GM11168 (cell line): ENCODE results near the gene KRT80.

Experiments
- in situ Hi-C: fragments of 300-500 bp; cut with MboI; formaldehyde crosslinking; loops from one replicate; pipeline ENCODE4 v1.12.0; 2022; ENCODE audit warnings: low sequenced_read_pairs; ENCODE audit not compliant: unreplicated experiment

The KRT80 gene

GRCh38 chr12:52120951-52121823 lies 70.6 kb downstream of the KRT80 start:
- in situ Hi-C loops, result no loop called here

- in situ Hi-C loops, result no loop called here
Observed at GRCh38 chr12:52119398-52120254, 72.2 kb downstream of the KRT80 start.
